Measurements from ENCODE around the gene SPINK6. TPM values are rescaled to one million over a fixed set of nuclear protein-coding genes. Genes with fewer than 3 reads are reported as not detected.

Gene SPINK6
- total RNA-seq (1.2 TPM), polyA plus RNA-seq (9.9 TPM)
- long read RNA-seq, donor 1 = 0 reads
- long read RNA-seq, donor 2 = 0 reads
- long read RNA-seq, donor 3, partial matches to known transcripts = 0 of 1 reads
- long read RNA-seq, donor 3, other reads (novel, unspliced or antisense) = 0 of 1 reads
- long read RNA-seq, donor 4 = 0 reads
- long read RNA-seq, donor 5, partial matches to known transcripts = 0 of 3 reads
- long read RNA-seq, donor 5, other reads (novel, unspliced or antisense) = 0 of 3 reads
- long read RNA-seq, donor 6 = 0 reads
- long read RNA-seq, donor 7, partial matches to known transcripts = 0 of 2 reads
- long read RNA-seq, donor 7, other reads (novel, unspliced or antisense) = 0 of 2 reads
- long read RNA-seq, donor 8 = 0 reads
- long read RNA-seq, donor 9 = 0 reads
- long read RNA-seq, donor 10, partial matches to known transcripts = 0 of 1 reads
- long read RNA-seq, donor 10, other reads (novel, unspliced or antisense) = 0 of 1 reads

- WGBS = 97% methylated on average over 2 of the region's 2 CpGs
- Histone ChIP-seq H3K36me3 (ENCODE audit: control insufficient read depth in 2 of 2, insufficient read depth in 2 of 2, low read length in 1 of 2) (no peaks in the 10 kb centered on the region), H3K9me3 (ENCODE audit: control insufficient read depth in 2 of 2, insufficient read depth in 1 of 2, low read length in 1 of 2) (no peaks in the 10 kb centered on the region), H3K27ac (ENCODE audit: low read depth in 1 of 2, low read length in 1 of 2) (no peak within 1 kb of the TSS), H3K4me1 (ENCODE audit: control insufficient read depth in 2 of 2, insufficient read depth in 2 of 2, low read length in 2 of 2) (no peaks in the 10 kb centered on the region), H3K4me3 (ENCODE audit: low read length in 2 of 2) (no peak within 1 kb of the TSS), H3K27me3 (ENCODE audit: control insufficient read depth in 2 of 2, insufficient read depth in 1 of 2, low read length in 1 of 2) (no peaks in the 10 kb centered on the region)
- DNase-seq (ENCODE audit: low read depth in 6 of 9, low spot score in 9 of 9) = no peak
These were observed at the start of gene SPINK6 for GRCh38 chr5:148202531-148203203. Gene SPINK6, plus strand, starts transcription at chr5:148203042. Its CDS starts 55 bp downstream, at chr5:148203097.

- no peak for DNase-seq (ENCODE audit: low read depth in 6 of 9, low spot score in 9 of 9)
- 97% methylated on average over 1 of the region's 1 CpG for WGBS
- no peaks in the 10 kb centered on the region for H3K27me3 ChIP-seq (ENCODE audit: control insufficient read depth in 2 of 2, insufficient read depth in 1 of 2, low read length in 1 of 2)
- H3K36me3 ChIP-seq (ENCODE audit: control insufficient read depth in 2 of 2, insufficient read depth in 2 of 2, low read length in 1 of 2) = no peaks in the 10 kb centered on the region
- H3K27ac ChIP-seq (ENCODE audit: low read depth in 1 of 2, low read length in 1 of 2) = no peak overlapping the region
- H3K4me1 ChIP-seq (ENCODE audit: control insufficient read depth in 2 of 2, insufficient read depth in 2 of 2, low read length in 2 of 2) = no peaks in the 10 kb centered on the region
- no peak overlapping the region for H3K4me3 ChIP-seq (ENCODE audit: low read length in 2 of 2)
- no peaks in the 10 kb centered on the region for H3K9me3 ChIP-seq (ENCODE audit: control insufficient read depth in 2 of 2, insufficient read depth in 1 of 2, low read length in 1 of 2)
These were observed 46.2 kb upstream of the SPINK6 start for GRCh38 chr5:148156609-148157008.

- Histone ChIP-seq H3K36me3 (ENCODE audit: control insufficient read depth in 2 of 2, insufficient read depth in 2 of 2, low read length in 1 of 2) (no peaks in the 10 kb centered on the region), H3K9me3 (ENCODE audit: control insufficient read depth in 2 of 2, insufficient read depth in 1 of 2, low read length in 1 of 2) (no peaks in the 10 kb centered on the region), H3K4me3 (ENCODE audit: low read length in 2 of 2) (no peak overlapping the region), H3K27me3 (ENCODE audit: control insufficient read depth in 2 of 2, insufficient read depth in 1 of 2, low read length in 1 of 2) (no peaks in the 10 kb centered on the region), H3K27ac (ENCODE audit: low read depth in 1 of 2, low read length in 1 of 2) (no peak overlapping the region), H3K4me1 (ENCODE audit: control insufficient read depth in 2 of 2, insufficient read depth in 2 of 2, low read length in 2 of 2) (no peaks in the 10 kb centered on the region)
- whole genome bisulfite sequencing = 98% methylated on average over 1 of the region's 1 CpG
- DNase-seq (ENCODE audit: low read depth in 6 of 9, low spot score in 9 of 9) = no peak
These were observed 40.8 kb upstream of the SPINK6 start for GRCh38 chr5:148162038-148162437.

GRCh38 chr5:148163345-148163744 is 39.5 kb upstream of the SPINK6 start:
- no peaks in the 10 kb centered on the region for H3K4me1 ChIP-seq (ENCODE audit: control insufficient read depth in 2 of 2, insufficient read depth in 2 of 2, low read length in 2 of 2)
- no peaks in the 10 kb centered on the region for H3K9me3 ChIP-seq (ENCODE audit: control insufficient read depth in 2 of 2, insufficient read depth in 1 of 2, low read length in 1 of 2)
- H3K36me3 ChIP-seq (ENCODE audit: control insufficient read depth in 2 of 2, insufficient read depth in 2 of 2, low read length in 1 of 2) = no peaks in the 10 kb centered on the region
- DNase-seq (ENCODE audit: low read depth in 6 of 9, low spot score in 9 of 9) = no peak
- no peak overlapping the region for H3K27ac ChIP-seq (ENCODE audit: low read depth in 1 of 2, low read length in 1 of 2)
- H3K4me3 ChIP-seq (ENCODE audit: low read length in 2 of 2) = no peak overlapping the region
- 96% methylated on average over 1 of the region's 1 CpG for WGBS
- H3K27me3 ChIP-seq (ENCODE audit: control insufficient read depth in 2 of 2, insufficient read depth in 1 of 2, low read length in 1 of 2) = no peaks in the 10 kb centered on the region

GRCh38 chr5:148166550-148167283 is 36.1 kb upstream of the SPINK6 start:
- no peak overlapping the region for H3K27ac ChIP-seq (ENCODE audit: low read depth in 1 of 2, low read length in 1 of 2)
- no peaks in the 10 kb centered on the region for H3K4me1 ChIP-seq (ENCODE audit: control insufficient read depth in 2 of 2, insufficient read depth in 2 of 2, low read length in 2 of 2)
- no peak for DNase-seq (ENCODE audit: low read depth in 6 of 9, low spot score in 9 of 9)
- H3K4me3 ChIP-seq (ENCODE audit: low read length in 2 of 2) = no peak overlapping the region
- WGBS = 91% methylated on average over 4 of the region's 4 CpGs
- no peaks in the 10 kb centered on the region for H3K36me3 ChIP-seq (ENCODE audit: control insufficient read depth in 2 of 2, insufficient read depth in 2 of 2, low read length in 1 of 2)
- H3K9me3 ChIP-seq (ENCODE audit: control insufficient read depth in 2 of 2, insufficient read depth in 1 of 2, low read length in 1 of 2) = no peaks in the 10 kb centered on the region
- H3K27me3 ChIP-seq (ENCODE audit: control insufficient read depth in 2 of 2, insufficient read depth in 1 of 2, low read length in 1 of 2) = no peaks in the 10 kb centered on the region

GRCh38 chr5:148168246-148168645 is 34.6 kb upstream of the SPINK6 start, which contains the start of gene SPINK14:
Gene SPINK14, plus strand, starts transcription at chr5:148168546. Its CDS starts 1,187 bp downstream, at chr5:148169733.
- Histone ChIP-seq H3K36me3 (ENCODE audit: control insufficient read depth in 2 of 2, insufficient read depth in 2 of 2, low read length in 1 of 2) (no peaks in the 10 kb centered on the region), H3K27ac (ENCODE audit: low read depth in 1 of 2, low read length in 1 of 2) (no peak within 1 kb of the TSS), H3K4me3 (ENCODE audit: low read length in 2 of 2) (no peak within 1 kb of the TSS), H3K27me3 (ENCODE audit: control insufficient read depth in 2 of 2, insufficient read depth in 1 of 2, low read length in 1 of 2) (no peaks in the 10 kb centered on the region), H3K4me1 (ENCODE audit: control insufficient read depth in 2 of 2, insufficient read depth in 2 of 2, low read length in 2 of 2) (no peaks in the 10 kb centered on the region), H3K9me3 (ENCODE audit: control insufficient read depth in 2 of 2, insufficient read depth in 1 of 2, low read length in 1 of 2) (no peaks in the 10 kb centered on the region)
- DNase-seq (ENCODE audit: low read depth in 6 of 9, low spot score in 9 of 9) = no peak
- 100% methylated on average over 1 of the region's 1 CpG for WGBS

GRCh38 chr5:148172377-148172776 is 30.5 kb upstream of the SPINK6 start:
- Histone ChIP-seq H3K4me1 (ENCODE audit: control insufficient read depth in 2 of 2, insufficient read depth in 2 of 2, low read length in 2 of 2) (no peaks in the 10 kb centered on the region), H3K27ac (ENCODE audit: low read depth in 1 of 2, low read length in 1 of 2) (no peak overlapping the region), H3K9me3 (ENCODE audit: control insufficient read depth in 2 of 2, insufficient read depth in 1 of 2, low read length in 1 of 2) (no peaks in the 10 kb centered on the region), H3K36me3 (ENCODE audit: control insufficient read depth in 2 of 2, insufficient read depth in 2 of 2, low read length in 1 of 2) (no peaks in the 10 kb centered on the region), H3K4me3 (ENCODE audit: low read length in 2 of 2) (no peak overlapping the region), H3K27me3 (ENCODE audit: control insufficient read depth in 2 of 2, insufficient read depth in 1 of 2, low read length in 1 of 2) (no peaks in the 10 kb centered on the region)
- 90% methylated on average over 2 of the region's 2 CpGs for WGBS
- no peak for DNase-seq (ENCODE audit: low read depth in 6 of 9, low spot score in 9 of 9)

GRCh38 chr5:148176480-148176879 is 26.4 kb upstream of the SPINK6 start:
- Histone ChIP-seq H3K27ac (ENCODE audit: low read depth in 1 of 2, low read length in 1 of 2) (no peak overlapping the region), H3K27me3 (ENCODE audit: control insufficient read depth in 2 of 2, insufficient read depth in 1 of 2, low read length in 1 of 2) (no peaks in the 10 kb centered on the region), H3K4me1 (ENCODE audit: control insufficient read depth in 2 of 2, insufficient read depth in 2 of 2, low read length in 2 of 2) (no peaks in the 10 kb centered on the region), H3K4me3 (ENCODE audit: low read length in 2 of 2) (no peak overlapping the region), H3K9me3 (ENCODE audit: control insufficient read depth in 2 of 2, insufficient read depth in 1 of 2, low read length in 1 of 2) (no peaks in the 10 kb centered on the region), H3K36me3 (ENCODE audit: control insufficient read depth in 2 of 2, insufficient read depth in 2 of 2, low read length in 1 of 2) (no peaks in the 10 kb centered on the region)
- DNase-seq (ENCODE audit: low read depth in 6 of 9, low spot score in 9 of 9) = no peak
- WGBS = 79% methylated on average over 2 of the region's 2 CpGs

- H3K4me3 ChIP-seq (ENCODE audit: low read length in 2 of 2) = no peak overlapping the region
- DNase-seq (ENCODE audit: low read depth in 6 of 9, low spot score in 9 of 9) = no peak
- no peaks in the 10 kb centered on the region for H3K36me3 ChIP-seq (ENCODE audit: control insufficient read depth in 2 of 2, insufficient read depth in 2 of 2, low read length in 1 of 2)
- no peaks in the 10 kb centered on the region for H3K27me3 ChIP-seq (ENCODE audit: control insufficient read depth in 2 of 2, insufficient read depth in 1 of 2, low read length in 1 of 2)
- H3K4me1 ChIP-seq (ENCODE audit: control insufficient read depth in 2 of 2, insufficient read depth in 2 of 2, low read length in 2 of 2) = no peaks in the 10 kb centered on the region
- 27% methylated on average over 1 of the region's 1 CpG for WGBS
- H3K9me3 ChIP-seq (ENCODE audit: control insufficient read depth in 2 of 2, insufficient read depth in 1 of 2, low read length in 1 of 2) = no peaks in the 10 kb centered on the region
- H3K27ac ChIP-seq (ENCODE audit: low read depth in 1 of 2, low read length in 1 of 2) = no peak overlapping the region
These were observed 25.6 kb upstream of the SPINK6 start for GRCh38 chr5:148177207-148177606.

Data from thymus (tissue), 14 donors.